HuH-7 (cell line): ENCODE results near the gene MBD3L3.
"Not testable (repeated sequence)": the region's sequence is repeated elsewhere in the genome, so short reads cannot be mapped to it uniquely, and the experiment has no call there.

ENCODE experiments used
- DNase-seq: peaks from one replicate; pipeline ENCODE4 v3.0.0; 2011; ENCODE audit warnings: low spot score

MBD3L3 gene

DNA sequence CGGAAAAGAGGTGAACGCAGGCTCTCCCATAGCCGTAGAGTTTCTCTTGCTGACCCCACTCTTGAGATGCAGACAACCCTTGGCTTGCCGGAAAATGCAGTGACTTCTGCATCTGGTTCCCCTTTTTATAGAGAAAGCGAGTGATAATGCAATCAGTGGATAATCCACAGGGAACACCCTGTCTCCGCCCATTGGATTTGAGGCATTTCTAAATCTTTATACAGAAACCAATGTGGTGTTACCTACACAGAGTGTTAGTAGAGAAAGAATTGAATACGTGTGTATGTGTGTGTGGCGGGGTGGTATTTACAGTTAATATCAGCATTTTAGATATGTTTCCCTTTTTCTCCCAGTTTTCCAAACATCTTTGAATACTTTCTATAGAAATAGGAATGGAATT, at the start of gene MBD3L3:
Gene MBD3L3, minus strand, starts transcription at position 101 of the 400 bp plus-strand sequence. Its CDS starts 71 bp downstream, at position 30.
- not testable (repeated sequence) for DNase-seq

DNA sequence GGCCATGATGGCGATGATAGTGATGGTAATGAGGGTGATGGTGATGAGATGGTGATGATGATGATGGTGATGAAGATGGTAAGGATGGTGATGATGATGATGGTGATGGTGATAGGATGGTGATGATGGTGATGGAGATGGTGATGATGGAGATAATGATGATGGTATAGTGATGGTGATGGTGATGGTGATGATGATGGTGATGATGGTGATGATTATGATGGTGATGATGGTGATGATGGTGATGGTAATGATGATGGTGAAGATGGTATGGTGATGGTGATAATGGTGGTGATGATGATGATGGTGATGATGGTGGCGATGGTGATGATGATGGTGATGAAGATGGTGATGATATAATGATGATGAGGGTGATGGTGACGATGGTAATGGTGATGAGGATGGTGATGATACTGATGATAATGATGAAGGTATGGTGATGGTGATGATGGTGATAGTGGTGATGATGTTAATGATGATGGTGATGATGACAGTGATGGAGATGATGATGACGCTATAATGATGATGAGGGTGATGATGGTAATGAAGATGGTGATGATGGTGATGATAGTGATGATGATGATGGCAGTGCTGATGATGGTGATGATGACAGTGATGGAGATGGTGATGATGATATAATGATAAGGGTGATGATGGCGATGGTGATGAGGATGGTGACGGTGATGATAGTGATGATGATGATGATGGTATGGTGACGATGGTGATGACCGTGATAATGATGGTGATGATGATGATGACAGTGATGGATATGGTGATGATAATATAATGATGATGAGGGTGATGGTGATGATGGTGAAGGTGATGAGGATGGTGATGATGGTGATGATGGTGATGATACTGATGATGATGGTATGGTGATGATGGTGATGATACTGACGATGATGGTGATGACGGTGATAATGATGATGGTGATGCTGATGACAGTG, 48.5 kb upstream of the MBD3L3 start:
- DNase-seq = no peak

GRCh38 chr19:7104747-7105447, 46.4 kb upstream of the MBD3L3 start:
- no peak for DNase-seq

- peak; percentile 38 for DNase-seq
These were observed 43.2 kb upstream of the MBD3L3 start for GRCh38 chr19:7101498-7102253.

- no peak for DNase-seq
These were observed 41.1 kb upstream of the MBD3L3 start for GRCh38 chr19:7099597-7099921.

DNA sequence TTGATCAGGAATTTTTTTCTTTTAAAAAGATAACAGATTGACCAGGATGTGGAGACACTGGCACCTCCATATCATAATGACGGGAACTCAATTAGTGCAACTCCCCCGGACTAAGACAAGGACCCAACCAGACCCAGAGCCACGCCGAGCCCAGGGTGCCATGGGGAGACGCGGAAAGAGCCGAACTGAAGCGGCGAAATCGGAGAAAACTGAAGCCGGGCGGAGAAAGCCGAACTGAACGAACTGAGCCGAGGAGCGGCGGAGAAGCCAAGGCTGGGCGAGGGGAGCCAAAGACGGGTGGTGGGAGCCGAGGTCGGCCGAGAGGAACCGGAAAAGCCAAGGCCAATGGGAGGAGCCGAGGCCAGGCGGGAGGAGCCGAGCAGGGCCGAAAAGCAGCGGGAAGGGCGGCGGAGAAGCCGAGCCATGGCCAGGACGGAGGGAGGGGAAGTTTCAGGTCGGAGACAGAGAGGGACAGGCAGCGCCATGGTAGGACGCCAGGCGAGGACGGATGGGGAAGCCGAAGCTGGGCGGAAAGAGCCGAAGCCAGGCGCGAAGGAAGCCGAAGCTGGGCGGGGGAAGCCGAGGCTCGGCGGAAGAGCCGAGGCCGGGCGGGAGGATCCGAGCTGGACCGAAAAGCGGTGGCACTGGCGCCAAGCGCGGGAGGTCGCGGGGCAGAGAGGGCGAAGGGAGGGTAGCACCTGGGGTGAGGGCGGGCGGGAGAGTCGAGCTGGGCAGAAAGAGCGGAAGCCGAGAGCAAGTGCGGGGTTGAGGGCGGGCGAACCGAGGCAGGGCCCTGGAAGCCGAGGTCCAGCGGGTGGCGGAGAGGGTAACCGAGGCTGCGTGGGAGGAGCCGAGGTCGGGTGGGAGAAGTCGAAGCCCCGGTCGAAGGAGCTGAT, 40.5 kb upstream of the MBD3L3 start:
- peak; percentile 70 for DNase-seq

GRCh38 chr19:7098096-7098495, 39.6 kb upstream of the MBD3L3 start:
- no peak for DNase-seq

- no peak for DNase-seq
These were observed 30.5 kb upstream of the MBD3L3 start for GRCh38 chr19:7088999-7089398.

- DNase-seq = no peak
These were observed 24.8 kb upstream of the MBD3L3 start for GRCh38 chr19:7083076-7083956.

DNA sequence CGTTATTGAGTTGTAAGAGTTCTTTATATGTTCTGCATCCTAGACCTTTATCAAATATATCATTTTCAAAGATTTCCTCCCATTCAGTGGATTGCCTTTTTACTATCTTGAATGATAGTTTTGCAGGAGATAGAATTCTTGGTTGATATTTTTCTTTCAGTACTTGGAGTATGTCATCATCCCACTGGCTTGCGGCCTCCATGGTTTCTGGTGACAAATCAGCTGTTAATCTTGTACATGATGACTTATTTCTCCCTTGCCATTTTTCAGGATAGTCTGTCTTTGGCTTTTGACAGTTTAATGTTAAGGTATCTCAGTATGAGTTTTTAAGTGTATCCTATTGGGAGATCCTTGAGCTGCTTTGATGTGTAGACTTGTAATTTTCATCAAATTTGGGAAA, 19.5 kb upstream of the MBD3L3 start:
- DNase-seq = no peak

GRCh38 chr19:7076151-7076550, 17.7 kb upstream of the MBD3L3 start:
- no peak for DNase-seq

DNA sequence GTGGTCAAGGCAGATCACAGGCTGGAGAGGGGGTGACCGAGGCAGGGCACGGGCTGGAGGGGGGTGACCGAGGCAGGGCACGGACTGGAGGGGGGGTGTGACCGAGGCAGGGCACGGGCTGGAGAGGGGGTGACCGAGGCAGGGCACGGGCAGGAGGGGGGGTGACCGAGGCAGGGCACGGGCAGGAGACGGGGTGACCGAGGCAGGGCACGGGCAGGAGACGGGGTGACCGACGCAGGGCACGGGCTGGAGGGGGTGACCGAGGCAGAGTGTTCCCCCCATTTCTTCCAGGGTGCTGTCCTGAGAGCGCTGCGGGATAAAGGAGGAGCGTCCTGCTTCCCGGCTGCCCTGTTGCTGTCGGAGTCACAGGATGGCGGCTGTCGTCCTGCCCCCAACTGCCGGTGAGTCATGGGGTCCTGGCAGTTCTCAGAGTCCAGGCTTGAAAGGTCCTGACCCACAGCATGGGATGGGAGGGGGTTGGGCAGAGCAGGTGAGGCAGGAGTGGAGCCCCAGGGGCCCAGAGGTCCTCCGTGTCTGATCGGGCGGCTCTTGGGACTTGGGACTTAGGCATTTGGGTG, 16.3 kb upstream of the MBD3L3 start:
- DNase-seq = no peak

DNA sequence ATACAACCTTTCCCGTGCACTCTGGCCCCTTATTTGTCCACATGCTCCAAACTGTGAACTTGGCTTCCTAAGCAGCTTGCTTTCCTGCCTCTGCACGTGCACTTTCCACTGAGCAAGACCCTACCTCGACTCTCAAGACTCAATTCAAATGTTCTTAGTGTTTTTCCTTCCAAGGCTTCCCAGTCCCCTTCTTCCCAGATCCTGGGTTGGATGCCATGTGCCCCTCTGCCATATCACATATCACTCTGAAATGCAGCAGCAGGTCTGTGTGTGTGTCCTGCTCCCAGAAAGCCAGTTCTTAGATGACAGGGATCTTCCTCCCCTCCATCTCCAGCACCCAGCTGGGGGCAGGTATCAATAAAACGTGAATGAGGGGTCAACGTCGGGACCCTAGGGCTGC, 14.1 kb upstream of the MBD3L3 start:
- DNase-seq = no peak

GRCh38 chr19:7069904-7070226, 11.4 kb upstream of the MBD3L3 start:
- no peak for DNase-seq

- DNase-seq = peak; percentile 77
These were observed 10.8 kb upstream of the MBD3L3 start, which contains the start of gene ZNF557 for GRCh38 chr19:7069042-7069903. Gene ZNF557, plus strand, starts transcription at chr19:7069703. Its CDS starts 5,372 bp downstream, at chr19:7075075.

DNA sequence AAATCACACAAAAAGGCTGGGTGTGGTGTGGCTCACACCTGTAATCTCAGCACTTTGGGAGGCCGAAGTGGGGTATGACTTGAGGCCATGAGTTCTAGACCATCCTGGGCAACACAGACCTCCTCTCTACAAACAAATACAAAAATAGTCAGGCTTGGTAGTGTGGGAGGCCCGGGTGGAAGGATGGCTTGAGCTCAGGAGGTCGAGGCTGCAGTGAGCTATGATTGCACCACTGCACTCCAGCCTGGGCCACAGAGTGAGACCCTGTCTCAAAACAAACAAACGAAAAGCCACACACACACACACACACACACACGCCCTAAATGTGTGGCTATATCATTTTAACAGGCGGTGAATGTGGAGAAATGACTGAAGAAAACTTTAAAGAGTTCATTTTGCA, 10.1 kb upstream of the MBD3L3 start:
- DNase-seq = no peak

DNA sequence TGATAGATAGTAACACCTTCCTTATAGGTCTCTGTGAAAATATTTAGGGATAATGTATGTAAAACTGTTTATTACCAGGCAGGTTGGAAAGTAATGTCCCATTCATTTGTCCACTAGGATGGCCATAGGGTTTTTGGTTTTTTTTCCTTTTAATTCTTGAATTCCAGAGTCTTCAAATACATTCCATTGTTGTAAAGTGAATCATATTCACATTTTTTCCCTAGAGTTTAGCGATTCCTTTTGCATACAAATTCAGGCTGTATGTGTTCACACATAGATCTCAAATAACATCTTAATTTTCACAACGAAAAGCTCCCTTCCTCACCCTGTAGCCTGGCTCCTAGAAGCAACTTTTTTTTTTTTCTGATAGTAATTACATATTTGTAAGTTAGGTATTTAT, 9.2 kb upstream of the MBD3L3 start:
- DNase-seq = no peak

- not testable (repeated sequence) for DNase-seq
These were observed 8.6 kb upstream of the MBD3L3 start for GRCh38 chr19:7067122-7067521.

GRCh38 chr19:7063764-7064418, 5.4 kb upstream of the MBD3L3 start:
- no peak for DNase-seq
